Astrocyte (in vitro differentiated cells and primary cell): ENCODE measurements around the gene DCTD.

ENCODE experiments used
- CTCF ChIP-seq: IDR thresholded peaks from 2 replicates; pipeline ENCODE4 v1.5.1; 2011; ENCODE audit warnings: low read depth, mild to moderate bottlenecking, inconsistent platforms, low read length, moderate library complexity; ENCODE audit not compliant: insufficient read depth
- EZH2 ChIP-seq: IDR thresholded peaks from 2 replicates; pipeline ENCODE4 v1.6.1; 2012; ENCODE audit warnings: mild to moderate bottlenecking, low read length, inconsistent platforms; ENCODE audit not compliant: insufficient read depth

- TF ChIP-seq CTCF, result no peak
- no peak for TF ChIP-seq EZH2
These were observed 4.2 kb downstream of the DCTD start for GRCh38 chr4:182913036-182913435.
